DOHH2 (cell line): ENCODE results near the gene MYO1D.
A peak's percentile ranks its signal among the peaks of the same experiment; 100 is the strongest.

Source experiments
- EZH2phosphoT487 ChIP-seq: fragments of 200-600 bp; sonication (generic); IDR thresholded peaks from 2 replicates; pipeline ENCODE4 v1.6.1; 2017; ENCODE audit warnings: borderline replicate concordance, mild to moderate bottlenecking, antibody characterized with exemption, low read length, moderate library complexity, mixed read lengths
- TF ChIP-seq, protein P1 (sequence below): fragments of 200-600 bp; sonication (generic); IDR thresholded peaks from one replicate; pipeline ENCODE4 v1.5.1; 2014; ENCODE audit warnings: antibody characterized with exemption, mild to moderate bottlenecking, low read depth, low read length; ENCODE audit not compliant: poor library complexity, severe bottlenecking

DNA sequence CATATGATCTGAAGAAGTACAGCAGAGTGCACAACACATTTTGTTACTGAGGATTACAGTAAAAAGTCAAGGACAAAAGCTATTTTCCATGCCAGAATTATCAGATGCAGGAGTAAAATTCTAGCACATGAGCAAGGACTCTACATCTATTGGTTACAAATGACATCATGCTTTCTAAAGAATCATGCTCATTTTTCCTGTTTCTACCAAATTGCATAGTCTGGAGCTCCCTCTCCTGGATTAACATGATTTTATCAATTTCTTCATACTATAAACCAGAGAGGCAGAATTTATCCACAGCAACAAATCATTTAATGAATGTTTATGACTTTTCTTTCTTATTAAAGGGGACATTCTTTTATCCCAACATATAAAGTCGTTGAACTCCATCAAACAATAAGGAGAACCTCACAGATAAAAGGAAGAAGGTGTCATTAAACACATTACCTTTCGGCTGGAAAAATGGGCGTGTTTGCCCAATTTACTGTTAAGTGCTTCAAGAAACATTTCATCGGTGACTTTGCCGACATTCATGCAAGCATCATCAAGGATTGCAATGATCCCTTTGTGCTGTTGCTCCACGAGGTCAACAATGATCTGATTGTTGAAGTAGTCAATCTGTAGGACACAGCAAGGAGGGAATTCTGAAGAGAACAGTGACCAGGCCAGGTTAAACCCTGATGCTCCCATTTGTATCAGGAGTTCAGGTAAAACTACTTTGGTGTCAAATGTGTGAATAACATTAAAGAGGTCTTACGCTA lies 121.7 kb downstream of the MYO1D start:
- TF ChIP-seq, protein P1, sequence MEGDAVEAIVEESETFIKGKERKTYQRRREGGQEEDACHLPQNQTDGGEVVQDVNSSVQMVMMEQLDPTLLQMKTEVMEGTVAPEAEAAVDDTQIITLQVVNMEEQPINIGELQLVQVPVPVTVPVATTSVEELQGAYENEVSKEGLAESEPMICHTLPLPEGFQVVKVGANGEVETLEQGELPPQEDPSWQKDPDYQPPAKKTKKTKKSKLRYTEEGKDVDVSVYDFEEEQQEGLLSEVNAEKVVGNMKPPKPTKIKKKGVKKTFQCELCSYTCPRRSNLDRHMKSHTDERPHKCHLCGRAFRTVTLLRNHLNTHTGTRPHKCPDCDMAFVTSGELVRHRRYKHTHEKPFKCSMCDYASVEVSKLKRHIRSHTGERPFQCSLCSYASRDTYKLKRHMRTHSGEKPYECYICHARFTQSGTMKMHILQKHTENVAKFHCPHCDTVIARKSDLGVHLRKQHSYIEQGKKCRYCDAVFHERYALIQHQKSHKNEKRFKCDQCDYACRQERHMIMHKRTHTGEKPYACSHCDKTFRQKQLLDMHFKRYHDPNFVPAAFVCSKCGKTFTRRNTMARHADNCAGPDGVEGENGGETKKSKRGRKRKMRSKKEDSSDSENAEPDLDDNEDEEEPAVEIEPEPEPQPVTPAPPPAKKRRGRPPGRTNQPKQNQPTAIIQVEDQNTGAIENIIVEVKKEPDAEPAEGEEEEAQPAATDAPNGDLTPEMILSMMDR: peak; percentile 55
- no peak for TF ChIP-seq EZH2phosphoT487
